Activated CD8-positive, alpha-beta memory T cell treated with anti-CD3 and anti-CD28 coated beads, Interleukin-2, amount 10 ng/mL, durations not matched to agents 7 days and 5 days (primary cell): ENCODE data around the gene SDCBP2. TPM values are rescaled to one million over a fixed set of nuclear protein-coding genes. Genes with fewer than 3 reads are reported as not detected.

ENCODE experiments used
- ATAC-seq: fragments of 150-1000 bp; cut with Tn5 transposase; one replicate; pipeline ENCODE4 v1.10.0; 2021; ENCODE audit warnings: moderate library complexity
- CTCF ChIA-PET: fragments of 350-600 bp; sonication (Branson Sonifier 250); formaldehyde crosslinking; loops from one replicate; lab custom pipeline; 2021; ENCODE audit warnings: antibody characterized with exemption; lab: Charles Lee
- DNase-seq: peaks from one replicate; pipeline ENCODE4 v3.0.0-alpha.2; 2020
- H3K27ac Mint-ChIP-seq: one replicate; pipeline ENCODE4 v1.8.0; 2021; ENCODE audit warnings: mild to moderate bottlenecking, mixed read lengths
- H3K27me3 Mint-ChIP-seq: one replicate; pipeline ENCODE4 v1.8.0; 2021; ENCODE audit warnings: mixed read lengths
- H3K36me3 Mint-ChIP-seq: one replicate; pipeline ENCODE4 v1.8.0; 2021; ENCODE audit warnings: mild to moderate bottlenecking, mixed read lengths
- H3K4me1 Mint-ChIP-seq: one replicate; pipeline ENCODE4 v1.8.0; 2021; ENCODE audit warnings: mixed read lengths
- H3K4me3 Mint-ChIP-seq: one replicate; pipeline ENCODE4 v1.8.0; 2021; ENCODE audit warnings: mild to moderate bottlenecking, moderate library complexity, mixed read lengths
- H3K9me3 Mint-ChIP-seq: one replicate; pipeline ENCODE4 v1.8.0; 2022; ENCODE audit warnings: low read depth, mixed read lengths
- total RNA-seq, 2 experiments: library from RNA; stranded (reverse); gene quantifications; one replicate each; pipeline ENCODE4 v1.2.3, GENCODE V29; 2021

SDCBP2 gene
- total RNA-seq, 2 experiments from 2014 or later: 2.1 to 4.3 TPM

DNA sequence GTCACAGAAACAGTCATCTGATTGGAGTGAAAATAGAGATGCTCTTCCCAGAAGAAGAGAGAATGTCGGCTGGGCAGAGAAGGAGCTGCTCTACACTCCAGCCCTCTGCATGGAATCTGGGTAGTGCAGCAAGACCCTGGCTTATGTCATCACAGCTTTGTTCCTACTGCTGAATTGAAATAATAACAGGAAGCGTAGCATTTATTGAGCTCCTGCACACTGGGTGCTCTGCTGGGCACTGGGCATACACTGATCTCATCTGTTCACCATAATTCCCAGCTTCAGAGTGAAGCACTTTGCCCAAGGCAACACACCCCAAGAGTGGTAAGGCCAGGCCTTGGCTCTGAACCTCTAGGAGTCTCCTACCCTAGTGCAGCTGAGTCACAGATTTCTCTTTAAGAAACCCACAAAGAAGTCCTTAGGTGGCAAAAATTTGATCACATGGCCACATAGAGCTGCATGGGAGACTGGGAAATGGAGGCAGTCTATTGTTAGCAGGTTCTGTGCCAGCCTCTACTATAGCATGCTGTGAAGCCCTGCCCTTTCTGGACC, 3.9 kb upstream of the SDCBP2 start:
- no peak overlapping the region for H3K27ac Mint-ChIP-seq
- H3K27me3 Mint-ChIP-seq: no peaks in the 10 kb centered on the region
- H3K9me3 Mint-ChIP-seq: no peaks in the 10 kb centered on the region
- no peak for ATAC-seq
- CTCF ChIA-PET: interaction anchor here (1.0 to 1.4 kb wide), 2 partner anchors 10 to 106 kb away, joined by 3 read pairs; no protein-coding TSS in a partner anchor
- H3K36me3 Mint-ChIP-seq: peaks cover 12% of the 10 kb centered on the region
- H3K4me3 Mint-ChIP-seq: no peak overlapping the region
- no peak for DNase-seq
- peaks cover 52% of the 10 kb centered on the region for H3K4me1 Mint-ChIP-seq

DNA sequence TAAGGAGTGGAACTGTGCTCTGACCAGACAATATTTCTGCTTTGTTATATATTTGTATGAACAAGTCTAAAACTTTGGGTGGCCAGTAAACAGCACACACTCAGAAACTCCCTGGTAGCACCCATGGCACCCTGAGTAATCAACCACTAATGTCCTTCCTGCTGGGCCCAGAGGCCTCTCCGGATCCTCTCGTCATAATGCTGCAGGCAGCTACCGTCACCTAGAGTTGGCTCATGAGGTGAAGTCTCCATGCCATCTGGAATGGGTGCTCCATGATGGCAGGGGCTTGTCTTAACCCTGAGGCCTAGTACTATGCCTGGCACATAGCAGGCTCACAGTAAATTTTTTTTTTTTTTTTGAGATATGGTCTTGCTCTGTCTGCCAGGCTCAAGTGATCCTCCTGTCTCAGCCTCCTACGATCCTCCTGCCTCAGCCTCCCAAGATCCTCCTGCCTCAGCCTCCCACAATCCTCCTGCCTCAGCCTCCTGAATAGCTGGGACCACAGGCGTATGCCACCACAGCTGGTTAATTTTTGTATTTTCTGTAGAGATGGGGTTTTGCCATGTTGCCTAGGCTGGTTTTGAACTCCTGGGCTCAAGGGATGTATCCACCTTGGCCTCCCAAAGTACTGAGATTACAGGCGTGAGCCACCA, 3.0 kb upstream of the SDCBP2 start:
- Mint-ChIP-seq H3K4me1 (peaks cover 52% of the 10 kb centered on the region), H3K4me3 (no peak overlapping the region), H3K27me3 (no peaks in the 10 kb centered on the region), H3K27ac (no peak overlapping the region), H3K9me3 (no peaks in the 10 kb centered on the region), H3K36me3 (peaks cover 12% of the 10 kb centered on the region)
- ATAC-seq (no peak), DNase-seq (peak; percentile 37)
- CTCF ChIA-PET: interaction anchor here (0.7 to 1.4 kb wide), 2 partner anchors 46 to 107 kb away, joined by 3 read pairs; no protein-coding TSS in a partner anchor

DNA sequence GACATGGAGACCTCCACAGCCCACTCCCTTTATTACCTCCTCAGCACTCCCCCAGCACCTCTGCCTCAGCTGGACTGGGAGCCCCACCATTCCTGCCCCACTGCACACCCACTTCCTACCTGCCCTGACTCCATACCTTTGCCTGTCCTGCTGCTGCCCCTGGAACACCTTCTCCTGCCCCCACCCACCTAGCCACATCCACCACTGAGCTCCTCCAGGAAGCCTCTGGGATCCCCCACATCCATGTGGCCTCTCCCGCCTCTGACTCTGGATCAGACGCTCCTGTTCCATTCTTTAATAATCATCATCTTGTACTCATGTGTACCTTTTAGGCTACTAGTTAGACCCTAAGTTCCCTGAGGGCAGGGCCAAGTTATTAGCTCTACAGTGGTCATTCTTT, 2.2 kb upstream of the SDCBP2 start:
- Mint-ChIP-seq H3K27me3 (no peaks in the 10 kb centered on the region), H3K4me3 (no peak overlapping the region), H3K9me3 (no peaks in the 10 kb centered on the region), H3K4me1 (peaks cover 44% of the 10 kb centered on the region), H3K27ac (no peak overlapping the region), H3K36me3 (peaks cover 12% of the 10 kb centered on the region)
- ATAC-seq (no peak), DNase-seq (peak; percentile 29)
- CTCF ChIA-PET: no interaction called here

DNA sequence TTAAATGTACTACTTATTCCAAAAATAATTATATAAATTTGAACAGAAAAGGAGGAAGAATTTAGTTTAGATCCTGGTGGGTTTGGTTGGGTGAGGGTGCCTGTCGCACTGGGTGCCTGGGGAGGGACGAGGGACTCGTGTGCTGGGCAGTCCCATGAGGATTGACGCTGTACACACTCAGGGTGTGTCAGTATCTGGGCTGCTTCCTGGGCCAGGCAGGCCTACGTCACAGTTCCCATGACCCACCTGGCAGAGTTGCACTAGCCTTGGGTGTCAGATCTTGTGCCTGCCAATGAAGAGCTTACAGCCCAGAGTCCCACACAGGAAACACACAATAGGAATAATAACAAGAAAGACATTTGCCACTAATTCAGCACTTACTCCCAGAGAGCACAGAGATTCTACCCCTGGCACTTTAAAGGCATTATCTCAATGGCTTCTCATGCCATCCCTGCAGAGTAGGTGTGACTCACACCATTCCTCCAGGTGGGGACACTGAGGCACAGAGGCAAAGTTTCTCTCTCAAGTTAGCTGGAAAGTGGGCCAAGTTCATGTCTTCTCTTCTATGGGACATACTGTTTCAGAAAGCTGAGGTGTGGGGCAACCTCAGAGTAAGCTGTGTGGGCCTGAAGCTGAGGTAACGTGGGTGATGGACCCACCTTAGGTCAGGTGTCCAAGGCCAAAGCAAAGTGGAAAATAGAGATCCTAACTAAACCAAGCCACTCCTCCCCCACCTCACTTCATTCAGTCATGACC, 1.3 kb upstream of the SDCBP2 start:
- DNase-seq (peak; percentile 61), ATAC-seq (no peak)
- CTCF ChIA-PET: interaction anchor here (1.0 to 1.3 kb wide), 2 partner anchors 62 to 87 kb away, joined by 3 read pairs; no protein-coding TSS in a partner anchor
- Mint-ChIP-seq H3K4me1 (peaks cover 39% of the 10 kb centered on the region), H3K36me3 (peaks cover 12% of the 10 kb centered on the region), H3K27ac (peak overlapping the region; percentile 74), H3K9me3 (no peaks in the 10 kb centered on the region), H3K4me3 (no peak overlapping the region), H3K27me3 (no peaks in the 10 kb centered on the region)

DNA sequence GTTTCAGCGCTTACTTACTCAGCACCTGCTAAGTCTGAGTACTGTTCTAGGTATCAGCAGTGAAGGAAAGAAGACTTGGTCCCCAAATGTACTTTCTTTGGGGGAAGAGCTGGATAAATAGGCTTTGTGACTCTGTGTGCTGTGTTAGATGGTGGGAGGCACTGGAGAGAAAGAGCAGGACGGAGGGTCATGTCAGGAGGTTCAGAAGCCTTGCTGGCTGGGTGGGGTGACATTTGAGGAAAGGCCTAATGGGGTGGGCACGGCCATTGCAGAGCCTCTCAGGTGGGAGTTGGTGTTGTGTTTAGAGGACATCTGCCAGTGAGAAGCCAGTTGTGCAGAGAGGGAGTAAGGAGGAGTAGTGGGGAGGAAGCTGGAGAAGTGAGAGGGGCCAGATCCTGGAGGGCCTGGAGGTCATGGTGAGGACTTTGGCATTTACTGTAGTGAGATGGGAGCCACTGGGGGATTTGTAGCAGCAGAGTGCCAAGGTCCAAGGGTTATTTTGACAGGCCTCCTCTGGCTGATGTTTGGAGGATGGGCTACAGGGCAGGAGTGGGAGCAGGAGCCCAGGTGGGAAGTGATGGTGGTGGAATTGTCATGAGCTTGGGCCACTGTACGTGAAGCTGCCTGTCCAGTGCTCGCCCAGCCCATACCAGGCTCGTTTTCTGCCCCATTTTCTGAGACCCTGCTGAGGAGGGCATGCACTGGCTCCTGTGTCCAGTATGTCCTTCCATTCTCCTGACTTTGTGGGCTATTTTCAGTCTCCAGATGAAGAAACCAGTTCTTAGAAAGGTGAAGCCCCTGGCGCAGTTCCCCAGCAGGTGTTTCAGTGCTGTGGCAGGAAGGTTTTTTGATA, 886 bp downstream of the SDCBP2 start:
- H3K9me3 Mint-ChIP-seq: no peaks in the 10 kb centered on the region
- DNase-seq (peak; percentile 39), ATAC-seq (no peak)
- H3K36me3 Mint-ChIP-seq: peaks cover 6% of the 10 kb centered on the region
- H3K4me3 Mint-ChIP-seq: no peak overlapping the region
- H3K27ac Mint-ChIP-seq: peak overlapping the region; percentile 37
- CTCF ChIA-PET: interaction anchor here (0.8 to 2.4 kb wide), 6 partner anchors 11 to 109 kb away, joined by 3 to 10 read pairs (median 4); no protein-coding TSS in a partner anchor
- peaks cover 32% of the 10 kb centered on the region for H3K4me1 Mint-ChIP-seq
- no peaks in the 10 kb centered on the region for H3K27me3 Mint-ChIP-seq

DNA sequence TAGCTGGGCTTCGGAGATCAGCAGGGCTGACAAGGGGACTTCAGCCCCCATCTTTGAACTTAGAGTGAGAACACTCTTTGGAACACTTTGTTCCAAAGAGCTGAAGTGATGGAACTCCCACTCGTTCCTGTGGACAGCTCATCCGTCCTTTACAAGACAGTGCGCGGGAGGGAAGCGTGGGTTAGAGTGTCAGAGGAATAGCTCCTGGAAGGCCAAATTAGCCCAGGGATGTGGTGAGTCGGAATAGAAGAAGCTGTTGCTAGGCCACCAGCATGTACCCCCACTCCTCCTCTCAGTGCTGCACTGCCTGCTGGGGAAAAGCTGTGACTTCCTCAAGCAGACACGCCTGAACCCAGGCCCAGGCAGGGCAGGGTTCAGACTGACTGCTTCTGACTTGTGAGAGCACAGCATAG, 1.7 kb downstream of the SDCBP2 start:
- Mint-ChIP-seq H3K9me3 (no peaks in the 10 kb centered on the region), H3K4me1 (peaks cover 28% of the 10 kb centered on the region), H3K27ac (peak overlapping the region; percentile 37), H3K27me3 (no peaks in the 10 kb centered on the region), H3K4me3 (no peak overlapping the region), H3K36me3 (peaks cover 6% of the 10 kb centered on the region)
- ATAC-seq: no peak
- CTCF ChIA-PET: interaction anchor here (0.6 to 2.4 kb wide), 5 partner anchors 10 to 177 kb away, joined by 3 to 10 read pairs (median 3); no protein-coding TSS in a partner anchor
- peak; percentile 41 for DNase-seq

DNA sequence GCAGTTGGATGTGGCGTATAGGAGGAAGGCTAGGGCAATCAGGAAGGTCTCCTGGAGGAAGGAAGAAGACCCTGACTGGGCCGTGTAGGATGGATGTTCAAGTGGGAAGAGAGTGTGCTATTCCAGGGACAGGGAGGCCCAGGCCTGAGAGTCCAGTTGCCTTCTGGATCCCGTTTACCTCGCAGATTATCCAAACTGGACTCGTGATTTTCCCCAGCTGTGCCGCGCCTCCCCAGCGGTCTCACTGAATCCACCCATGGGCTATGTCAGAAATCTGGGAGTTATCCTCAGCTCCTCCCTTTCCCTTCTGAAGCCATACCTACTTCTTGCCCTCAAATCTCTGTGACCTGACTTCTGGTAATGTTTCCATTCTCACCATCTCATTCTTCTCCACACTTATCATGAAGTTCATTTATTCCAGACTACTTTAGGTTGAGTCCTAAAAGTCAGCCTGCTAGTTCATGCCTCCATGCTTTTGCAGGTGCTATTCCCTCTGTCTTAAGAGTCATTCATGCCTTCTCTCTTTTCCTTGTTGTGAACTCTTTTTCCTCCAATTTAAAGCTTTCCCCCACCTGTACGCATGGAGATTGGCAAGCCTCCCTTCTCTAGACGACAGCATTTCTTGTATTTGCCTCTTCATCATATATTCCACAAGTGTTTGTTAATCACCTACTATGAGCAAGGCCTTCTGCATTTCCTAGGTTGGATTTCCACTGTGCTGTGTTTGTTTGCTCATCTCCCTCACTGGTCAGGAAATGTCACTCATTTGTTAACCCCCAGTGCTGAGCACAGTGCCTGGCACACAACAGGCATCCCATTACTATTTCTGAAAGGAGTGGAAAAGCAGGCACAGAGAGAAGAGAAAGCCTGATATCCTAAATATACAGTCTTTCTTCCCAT, 2.7 kb downstream of the SDCBP2 start:
- Mint-ChIP-seq H3K4me1 (peaks cover 25% of the 10 kb centered on the region), H3K36me3 (peaks cover 7% of the 10 kb centered on the region), H3K27ac (no peak overlapping the region), H3K9me3 (no peaks in the 10 kb centered on the region), H3K4me3 (no peak overlapping the region), H3K27me3 (no peaks in the 10 kb centered on the region)
- CTCF ChIA-PET: interaction anchor here (0.6 to 4.7 kb wide), 11 partner anchors 11 to 178 kb away, joined by 3 to 21 read pairs (median 3); partner anchors contain the start of gene NSFL1C
- DNase-seq (peak; percentile 39), ATAC-seq (no peak)

DNA sequence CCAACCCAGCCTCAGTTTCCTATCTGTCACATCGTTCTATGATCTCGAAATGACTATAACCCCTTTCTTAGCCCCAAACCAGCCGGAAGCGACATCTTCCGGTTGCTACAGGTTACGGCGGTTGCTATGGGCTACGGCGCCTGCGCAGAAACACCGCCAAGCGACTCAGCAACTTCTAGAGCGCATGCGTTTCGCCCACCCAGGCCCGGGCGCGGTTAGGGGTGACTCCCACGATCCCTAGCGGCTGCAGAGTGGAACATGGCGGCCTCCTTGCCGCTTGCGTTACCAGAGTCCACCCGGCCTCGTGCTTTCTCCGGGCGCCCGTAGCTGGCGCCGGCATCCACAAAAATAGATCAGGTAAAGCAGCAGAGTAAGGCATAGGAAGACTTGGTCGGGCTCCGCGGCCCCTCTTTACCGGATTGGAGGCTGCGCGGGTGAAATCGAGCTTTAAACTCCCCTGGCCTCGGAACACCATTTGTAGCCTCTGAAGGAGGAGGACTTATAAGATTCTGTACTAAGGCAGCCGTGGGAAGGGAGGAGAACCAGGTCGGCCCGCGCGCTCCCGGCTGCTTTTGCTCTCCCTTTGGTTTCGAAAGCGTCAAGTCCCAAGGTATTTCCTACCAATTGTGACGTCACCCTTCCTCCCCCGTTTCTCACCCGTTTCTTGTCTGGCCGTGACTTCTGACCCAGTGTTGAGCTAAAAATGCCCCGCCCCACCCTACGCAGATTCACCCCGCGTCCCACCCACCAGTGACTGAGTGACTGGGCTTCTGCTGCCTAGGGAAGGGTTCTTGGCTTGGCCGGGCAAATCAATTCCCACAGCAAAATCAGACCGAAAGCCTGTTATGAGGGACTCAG, 3.5 kb downstream of the SDCBP2 start:
- ATAC-seq (peak; percentile 87), DNase-seq (peak; percentile 99)
- H3K27ac Mint-ChIP-seq: no peak overlapping the region
- peaks cover 19% of the 10 kb centered on the region for H3K4me1 Mint-ChIP-seq
- CTCF ChIA-PET: interaction anchor here (0.8 to 4.7 kb wide), 11 partner anchors 12 to 142 kb away, joined by 3 to 21 read pairs (median 3); partner anchors contain the start of gene NSFL1C
- no peaks in the 10 kb centered on the region for H3K9me3 Mint-ChIP-seq
- H3K27me3 Mint-ChIP-seq: no peaks in the 10 kb centered on the region
- H3K4me3 Mint-ChIP-seq: no peak overlapping the region
- peaks cover 6% of the 10 kb centered on the region for H3K36me3 Mint-ChIP-seq

DNA sequence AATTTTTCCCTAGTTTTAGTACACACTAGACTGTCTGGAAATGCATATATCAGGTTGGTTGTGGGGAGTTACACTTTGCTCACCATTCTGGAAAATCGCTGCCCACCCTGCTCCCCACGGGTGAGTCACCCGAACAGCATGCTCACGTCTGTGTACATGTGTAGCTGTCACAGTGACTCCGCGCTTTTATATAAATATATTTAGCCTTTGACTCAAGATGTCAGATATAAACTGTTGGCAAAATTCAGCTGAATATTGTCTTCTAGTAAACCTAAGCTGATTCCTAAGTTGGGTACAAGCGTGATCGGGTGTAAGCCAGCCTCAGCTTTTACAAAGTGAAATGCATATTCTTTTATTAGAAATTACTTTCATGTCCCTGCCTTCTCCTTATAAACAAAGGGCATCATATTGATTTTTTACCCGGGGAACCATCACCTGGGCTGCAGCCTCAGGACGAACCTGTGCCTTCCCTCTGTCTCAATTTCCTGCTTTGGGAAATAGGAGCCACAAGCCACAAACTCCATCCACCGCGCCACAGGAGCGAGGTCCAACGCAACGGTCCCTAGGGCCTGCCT, 4.3 kb downstream of the SDCBP2 start:
- Mint-ChIP-seq H3K27ac (no peak overlapping the region), H3K9me3 (no peaks in the 10 kb centered on the region), H3K4me1 (peaks cover 13% of the 10 kb centered on the region), H3K4me3 (no peak overlapping the region), H3K36me3 (peaks cover 3% of the 10 kb centered on the region), H3K27me3 (no peaks in the 10 kb centered on the region)
- DNase-seq (no peak), ATAC-seq (no peak)
- CTCF ChIA-PET: interaction anchor here (0.9 to 4.7 kb wide), 9 partner anchors 12 to 142 kb away, joined by 3 to 21 read pairs (median 4); partner anchors contain the start of genes FKBP1A and NSFL1C

DNA sequence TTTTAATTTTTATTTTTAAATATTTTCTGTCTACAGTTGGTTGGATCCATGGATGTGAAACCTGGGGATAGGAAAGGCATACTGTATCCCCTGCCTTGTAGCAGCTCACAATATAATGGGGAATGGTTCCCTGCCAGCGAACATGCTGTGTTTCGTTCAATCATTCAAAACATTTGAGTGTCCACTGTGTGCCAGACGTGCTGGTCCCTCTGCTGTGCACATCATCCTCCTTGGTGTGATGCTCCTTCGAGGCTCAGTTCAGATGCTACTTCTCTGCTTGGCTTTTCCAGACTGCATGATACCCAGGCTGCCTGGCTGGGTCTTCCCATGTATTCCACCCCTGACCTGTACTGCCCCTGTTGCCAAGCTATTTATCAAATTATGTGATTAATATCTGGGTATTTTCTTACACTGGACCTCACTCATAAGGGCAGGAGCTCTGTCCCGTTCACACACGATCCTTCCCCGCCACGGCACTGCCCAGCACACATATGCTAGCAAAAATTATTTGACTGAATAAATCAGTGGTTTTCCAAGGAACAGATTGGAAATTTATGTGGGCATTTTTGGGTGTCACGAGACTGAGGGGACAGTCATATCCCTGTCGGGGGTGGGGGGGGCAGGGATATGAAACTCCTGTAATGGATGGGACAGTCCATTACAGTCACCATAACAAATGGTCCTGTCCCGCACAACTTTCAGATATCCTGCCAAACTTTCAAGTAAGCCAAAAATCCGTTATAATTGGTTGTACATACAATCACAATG, 4.9 kb downstream of the SDCBP2 start:
- no peak for ATAC-seq
- Mint-ChIP-seq H3K27me3 (no peaks in the 10 kb centered on the region), H3K4me1 (peaks cover 7% of the 10 kb centered on the region), H3K9me3 (no peaks in the 10 kb centered on the region), H3K27ac (peak overlapping the region; percentile 1), H3K36me3 (peaks cover 3% of the 10 kb centered on the region), H3K4me3 (no peak overlapping the region)
- no peak for DNase-seq
- CTCF ChIA-PET: interaction anchor here (0.9 to 4.7 kb wide), 7 partner anchors 34 to 143 kb away, joined by 3 to 21 read pairs (median 4); partner anchors contain the start of genes FKBP1A and NSFL1C
